ENCODE data around the gene ST8SIA1. TPM values are rescaled to one million over a fixed set of nuclear protein-coding genes. Genes with fewer than 3 reads are reported as not detected.
"Not testable (repeated sequence)": the region's sequence is repeated elsewhere in the genome, so short reads cannot be mapped to it uniquely, and the experiment has no call there.

Gene ST8SIA1, protein sequence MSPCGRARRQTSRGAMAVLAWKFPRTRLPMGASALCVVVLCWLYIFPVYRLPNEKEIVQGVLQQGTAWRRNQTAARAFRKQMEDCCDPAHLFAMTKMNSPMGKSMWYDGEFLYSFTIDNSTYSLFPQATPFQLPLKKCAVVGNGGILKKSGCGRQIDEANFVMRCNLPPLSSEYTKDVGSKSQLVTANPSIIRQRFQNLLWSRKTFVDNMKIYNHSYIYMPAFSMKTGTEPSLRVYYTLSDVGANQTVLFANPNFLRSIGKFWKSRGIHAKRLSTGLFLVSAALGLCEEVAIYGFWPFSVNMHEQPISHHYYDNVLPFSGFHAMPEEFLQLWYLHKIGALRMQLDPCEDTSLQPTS
- total RNA-seq (1 to 10 TPM in 6 of 9 donors, under 1 TPM in 3; 0.60 to 5.7 (median 1.7) TPM), polyA plus RNA-seq (1 to 10 TPM in 1 of 2 donors, under 1 TPM in 1; 0.75 to 1.2 TPM)
- long read RNA-seq, donor 1, partial matches to known transcripts: 0 of 1 reads
- long read RNA-seq, donor 1, other reads (novel, unspliced or antisense): 1 of 1 reads
- long read RNA-seq, donor 2: 0 reads
- long read RNA-seq, donor 3, full-length matches to known transcripts: 2 of 2 reads
- long read RNA-seq, donor 3, partial matches to known transcripts: 0 of 2 reads
- long read RNA-seq, donor 3, other reads (novel, unspliced or antisense): 0 of 2 reads

DNA sequence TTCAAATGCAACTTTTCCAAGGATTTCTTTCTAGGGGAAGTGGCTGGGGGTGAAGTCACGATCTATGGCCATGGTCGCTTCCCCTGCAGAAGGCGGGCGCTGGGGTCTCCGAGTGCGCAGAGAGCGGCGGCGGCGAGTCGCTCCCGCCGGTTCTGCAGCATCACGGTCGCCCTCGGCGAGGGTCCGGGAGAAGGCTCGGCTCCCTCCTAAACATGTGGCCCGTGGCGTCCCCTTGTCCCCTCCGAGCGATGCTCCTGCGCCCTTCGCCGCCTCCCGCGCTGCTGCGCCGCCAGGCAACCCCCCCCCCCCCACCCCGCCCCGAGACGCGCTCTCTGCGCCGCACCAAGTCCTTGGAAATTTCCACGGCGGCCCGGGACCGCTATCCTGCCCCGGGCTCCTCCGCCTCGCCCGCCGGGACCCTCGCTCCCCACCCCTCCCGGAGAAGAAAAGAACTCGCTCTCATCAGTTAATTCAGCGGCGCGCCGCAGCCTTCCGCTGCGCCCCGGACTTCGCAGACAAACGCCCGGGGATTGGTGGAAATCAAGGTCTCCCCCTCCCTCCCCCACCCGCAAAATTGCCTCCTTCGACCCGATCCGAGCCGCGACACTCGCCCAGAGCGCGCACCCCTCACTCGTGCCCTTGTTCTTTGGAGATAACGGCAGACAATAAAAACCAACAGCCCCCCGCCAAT lies at the start of gene ST8SIA1:
Gene ST8SIA1, minus strand, starts transcription at position 298 of the 691 bp plus-strand sequence. CDS start 475 bp downstream, outside the sequence.
- Histone ChIP-seq H3K27me3 (peaks cover 0 to 26% (median 7%) of the 10 kb centered on the region in 9 donors), H3K9me3 (no peaks in the 10 kb centered on the region), H3K27ac (peak within 1 kb of the TSS in 10 of 12 donors; percentile 44 to 81 (median 55)), H3K4me3 (peak within 1 kb of the TSS; percentile 34 to 76 (median 66)), H3K36me3 (no peaks in the 10 kb centered on the region), H3K4me1 (peaks cover 0 to 15% (median 0%) of the 10 kb centered on the region in 12 donors)
- ATAC-seq (peak; percentile 17 to 66 (median 48)), DNase-seq (peak in 4 of 5 donors; percentile 32 to 77 (median 53))
- WGBS, 4 donors: 0 to 1% (median 1%) methylated on average over 5 to 70 of the region's 70 CpGs
- intact Hi-C loops (cut with DNase I): loop anchor here (1.0 to 10.0 kb wide), 10 partner anchors 108 to 252 kb away; no protein-coding TSS in a partner anchor
- TF ChIP-seq, protein P1, sequence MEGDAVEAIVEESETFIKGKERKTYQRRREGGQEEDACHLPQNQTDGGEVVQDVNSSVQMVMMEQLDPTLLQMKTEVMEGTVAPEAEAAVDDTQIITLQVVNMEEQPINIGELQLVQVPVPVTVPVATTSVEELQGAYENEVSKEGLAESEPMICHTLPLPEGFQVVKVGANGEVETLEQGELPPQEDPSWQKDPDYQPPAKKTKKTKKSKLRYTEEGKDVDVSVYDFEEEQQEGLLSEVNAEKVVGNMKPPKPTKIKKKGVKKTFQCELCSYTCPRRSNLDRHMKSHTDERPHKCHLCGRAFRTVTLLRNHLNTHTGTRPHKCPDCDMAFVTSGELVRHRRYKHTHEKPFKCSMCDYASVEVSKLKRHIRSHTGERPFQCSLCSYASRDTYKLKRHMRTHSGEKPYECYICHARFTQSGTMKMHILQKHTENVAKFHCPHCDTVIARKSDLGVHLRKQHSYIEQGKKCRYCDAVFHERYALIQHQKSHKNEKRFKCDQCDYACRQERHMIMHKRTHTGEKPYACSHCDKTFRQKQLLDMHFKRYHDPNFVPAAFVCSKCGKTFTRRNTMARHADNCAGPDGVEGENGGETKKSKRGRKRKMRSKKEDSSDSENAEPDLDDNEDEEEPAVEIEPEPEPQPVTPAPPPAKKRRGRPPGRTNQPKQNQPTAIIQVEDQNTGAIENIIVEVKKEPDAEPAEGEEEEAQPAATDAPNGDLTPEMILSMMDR (IDR thresholded peaks at IDR 0.05): no peak
- TF ChIP-seq POLR2A (IDR thresholded peaks at IDR 0.05): no peak

DNA sequence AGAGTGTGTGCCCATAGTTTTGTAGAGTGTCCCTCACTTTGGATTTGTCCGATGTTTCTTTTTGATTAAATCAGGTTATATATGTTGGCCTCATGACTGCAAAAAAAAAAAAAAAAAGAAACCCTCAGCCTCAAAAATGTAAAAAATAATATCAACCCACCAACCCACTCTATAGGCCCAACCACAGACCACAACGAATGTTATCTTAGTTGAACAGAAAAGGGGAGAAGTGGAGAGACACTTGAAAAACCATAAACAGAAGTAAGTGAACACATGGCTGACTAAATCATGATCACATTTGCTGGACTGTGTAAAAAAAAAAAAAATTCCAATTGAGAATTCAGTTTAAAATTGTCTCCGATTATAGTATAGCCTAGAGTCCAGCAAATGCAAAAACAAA lies 45.5 kb upstream of the ST8SIA1 start:
- Histone ChIP-seq H3K4me3 (no peak overlapping the region), H3K4me1 (peaks cover 0 to 8% (median 0%) of the 10 kb centered on the region in 12 donors), H3K36me3 (no peaks in the 10 kb centered on the region), H3K27ac (no peak overlapping the region), H3K27me3 (no peaks in the 10 kb centered on the region), H3K9me3 (peaks cover 0 to 5% (median 0%) of the 10 kb centered on the region in 12 donors)
- no peak for DNase-seq
- no peak for TF ChIP-seq POLR2A (IDR thresholded peaks at IDR 0.05)
- TF ChIP-seq, protein P1 (IDR thresholded peaks at IDR 0.05): no peak
- intact Hi-C loops (cut with DNase I): no loop called here
- no peak for ATAC-seq
- 83 to 91% (median 88%) methylated on average over 3 of the region's 3 CpGs for WGBS, 4 donors

DNA sequence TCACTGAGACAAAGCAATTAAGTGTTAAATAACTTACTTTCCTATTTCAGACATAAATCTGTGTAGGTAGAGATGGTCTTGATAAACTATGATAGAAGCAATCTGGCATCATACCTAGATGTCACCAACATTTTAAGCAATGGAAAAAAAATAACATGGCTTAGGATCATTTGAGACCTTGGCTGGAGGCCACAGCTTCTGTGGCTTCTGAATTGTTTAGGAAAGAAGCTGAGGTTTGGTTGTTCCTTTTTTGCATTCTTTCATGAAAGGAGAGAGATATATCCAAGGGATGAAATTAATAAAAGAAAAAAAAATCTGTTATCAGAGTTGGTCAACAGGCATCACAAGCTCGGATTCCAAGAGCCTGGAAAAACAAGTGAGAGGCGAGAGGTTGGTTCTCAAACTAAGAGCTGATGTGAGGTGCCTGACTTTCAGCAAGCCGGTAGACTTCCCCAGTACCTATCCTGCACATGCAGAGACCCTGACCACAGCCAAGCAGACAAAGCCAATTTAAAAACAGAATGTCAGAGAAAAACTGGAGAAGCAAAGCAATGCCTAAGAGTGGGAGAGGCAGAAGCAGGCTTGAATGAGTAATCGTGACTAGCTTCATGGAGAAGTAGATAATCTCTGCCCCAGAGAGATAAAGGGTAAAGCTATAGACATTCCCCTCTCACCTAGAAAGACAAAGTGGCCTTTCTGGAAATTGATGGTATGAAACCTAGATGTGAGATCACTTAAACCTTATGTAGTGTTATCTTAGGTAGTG lies 43.4 kb upstream of the ST8SIA1 start:
- Histone ChIP-seq H3K27me3 (no peaks in the 10 kb centered on the region), H3K9me3 (no peaks in the 10 kb centered on the region), H3K4me1 (peaks cover 0 to 8% (median 0%) of the 10 kb centered on the region in 12 donors), H3K4me3 (no peak overlapping the region), H3K27ac (no peak overlapping the region), H3K36me3 (no peaks in the 10 kb centered on the region)
- TF ChIP-seq, protein P1 (IDR thresholded peaks at IDR 0.05): no peak
- no peak for TF ChIP-seq POLR2A (IDR thresholded peaks at IDR 0.05)
- 49 to 60% (median 51%) methylated on average over 4 of the region's 4 CpGs for WGBS, 4 donors
- DNase-seq (no peak), ATAC-seq (no peak)
- intact Hi-C loops (cut with DNase I): loop anchor here in 1 of 10 donors (10.0 kb wide), 1 partner anchor 173 kb away; no protein-coding TSS in a partner anchor

DNA sequence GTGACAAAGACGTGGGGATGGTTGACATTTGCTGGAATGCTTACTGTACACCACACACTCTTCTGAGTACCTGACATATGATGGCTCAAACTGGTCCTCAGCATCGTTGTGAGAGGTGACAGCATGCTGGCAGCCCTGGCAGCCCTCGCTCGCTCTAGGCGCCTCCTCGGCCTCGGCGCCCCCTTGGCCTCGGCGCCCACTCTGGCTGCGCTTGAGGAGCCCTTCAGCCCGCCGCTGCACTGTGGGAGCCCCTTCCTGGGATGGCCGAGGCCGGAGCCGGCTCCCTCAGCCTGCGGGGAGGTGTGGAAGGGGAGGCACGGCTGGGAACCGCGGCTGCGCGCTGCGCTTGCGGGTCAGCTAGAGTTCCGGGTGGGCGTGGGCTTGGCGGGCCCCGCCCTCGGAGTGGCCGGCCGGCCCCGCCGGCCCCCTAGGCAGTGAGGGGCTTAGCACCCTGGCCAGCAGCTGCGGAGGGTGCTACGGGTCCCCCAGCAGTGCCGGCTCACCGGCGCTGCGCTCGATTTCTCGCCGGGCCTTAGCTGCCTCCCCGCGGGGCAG lies 42.2 kb upstream of the ST8SIA1 start:
- not testable (repeated sequence) for DNase-seq, ATAC-seq

More for the DNA sequence above, 42.2 kb upstream of the ST8SIA1 start:
- H3K27me3 ChIP-seq, H3K9me3 ChIP-seq, H3K27ac ChIP-seq, H3K4me1 ChIP-seq, H3K4me3 ChIP-seq, H3K36me3 ChIP-seq: not testable (repeated sequence)
- intact Hi-C loops (cut with DNase I): loop anchor here in 1 of 10 donors (10.0 kb wide), 1 partner anchor 172 kb away; no protein-coding TSS in a partner anchor
- 92 to 96% (median 95%) methylated on average over 22 to 44 of the region's 44 CpGs for WGBS, 4 donors
